H9 (cell line): ENCODE results near the gene RNF130. TPM values are rescaled to one million over a fixed set of nuclear protein-coding genes. Genes with fewer than 3 reads are reported as not detected.

Experiments
- DNase-seq: peaks from one replicate; pipeline ENCODE4 v3.0.0-alpha.2; 2017
- H2AFZ ChIP-seq: one replicate; pipeline ENCODE4 v1.6.1; 2013; ENCODE audit warnings: mild to moderate bottlenecking, low read length, control low read depth, moderate library complexity
- H2AK5ac ChIP-seq: 2 replicates; pipeline ENCODE4 v1.6.1; 2013; ENCODE audit warnings: low read length, control low read depth, mixed read lengths; ENCODE audit not compliant: insufficient read length
- H2BK120ac ChIP-seq: one replicate; pipeline ENCODE4 v1.6.1; 2013; ENCODE audit warnings: low read depth, mild to moderate bottlenecking, low read length, control low read depth, inconsistent platforms; ENCODE audit not compliant: poor library complexity, severe bottlenecking
- H2BK12ac ChIP-seq: 2 replicates; pipeline ENCODE4 v1.6.1; 2013; ENCODE audit warnings: low read length, control low read depth, mixed read lengths, low read depth; ENCODE audit not compliant: insufficient read length
- H2BK15ac ChIP-seq: 2 replicates; pipeline ENCODE4 v1.6.1; 2013; ENCODE audit warnings: low read depth, low read length, control low read depth
- H2BK20ac ChIP-seq: one replicate; pipeline ENCODE4 v1.6.1; 2013; ENCODE audit warnings: low read depth, mild to moderate bottlenecking, low read length, control low read depth, inconsistent platforms; ENCODE audit not compliant: poor library complexity, severe bottlenecking
- H2BK5ac ChIP-seq: 2 replicates; pipeline ENCODE4 v1.6.1; 2013; ENCODE audit warnings: low read length, control low read depth, mixed read lengths; ENCODE audit not compliant: insufficient read length
- H3K14ac ChIP-seq: 2 replicates; pipeline ENCODE4 v1.6.1; 2013; ENCODE audit warnings: low read length, control low read depth; ENCODE audit not compliant: insufficient read depth
- H3K18ac ChIP-seq: 2 replicates; pipeline ENCODE4 v1.6.1; 2013; ENCODE audit warnings: low read depth, mild to moderate bottlenecking, mixed read lengths, low read length, control low read depth; ENCODE audit not compliant: insufficient read length
- H3K23ac ChIP-seq: 2 replicates; pipeline ENCODE4 v1.6.1; 2013; ENCODE audit warnings: low read length, control low read depth, mixed read lengths, low read depth; ENCODE audit not compliant: insufficient read length
- H3K23me2 ChIP-seq: 2 replicates; pipeline ENCODE4 v1.6.1; 2013; ENCODE audit warnings: low read depth, mild to moderate bottlenecking, mixed read lengths, low read length, control low read depth; ENCODE audit not compliant: insufficient read length, poor library complexity, severe bottlenecking
- H3K27ac ChIP-seq: 2 replicates; pipeline ENCODE4 v1.5.1; 2013; ENCODE audit warnings: low read length, control low read depth, mixed read lengths, low read depth; ENCODE audit not compliant: insufficient read length
- H3K27me3 ChIP-seq: 2 replicates; pipeline ENCODE4 v1.6.1; 2013; ENCODE audit warnings: low read length, control low read depth, inconsistent platforms; ENCODE audit not compliant: insufficient read depth
- H3K4ac ChIP-seq: 2 replicates; pipeline ENCODE4 v1.6.1; 2013; ENCODE audit warnings: low read depth, mild to moderate bottlenecking, control low read depth, inconsistent platforms, low read length, moderate library complexity
- H3K4me1 ChIP-seq: 2 replicates; pipeline ENCODE4 v1.6.1; 2013; ENCODE audit warnings: low read length, control low read depth, inconsistent platforms; ENCODE audit not compliant: insufficient read depth
- H3K4me2 ChIP-seq: 2 replicates; pipeline ENCODE4 v1.6.1; 2013; ENCODE audit warnings: low read length, control low read depth, mixed read lengths; ENCODE audit not compliant: insufficient read length, insufficient read depth
- H3K56ac ChIP-seq: 2 replicates; pipeline ENCODE4 v1.6.1; 2013; ENCODE audit warnings: low read depth, mild to moderate bottlenecking, mixed read lengths, low read length, control low read depth; ENCODE audit not compliant: insufficient read length
- H3K79me1 ChIP-seq: 2 replicates; pipeline ENCODE4 v1.6.1; 2013; ENCODE audit warnings: low read depth, mild to moderate bottlenecking, moderate library complexity, low read length, control low read depth, inconsistent platforms; ENCODE audit not compliant: insufficient read depth, poor library complexity, severe bottlenecking
- H3K79me2 ChIP-seq: 2 replicates; pipeline ENCODE4 v1.6.1; 2013; ENCODE audit warnings: low read length, control low read depth, inconsistent platforms; ENCODE audit not compliant: insufficient read depth
- H3K9ac ChIP-seq: 2 replicates; pipeline ENCODE4 v1.6.1; 2013; ENCODE audit warnings: low read length, control low read depth, mixed read lengths; ENCODE audit not compliant: insufficient read length; ENCODE audit errors: extremely low read depth
- H3K9me3 ChIP-seq: one replicate; pipeline ENCODE4 v1.6.1; 2013; ENCODE audit warnings: low read depth, low read length, inconsistent platforms; ENCODE audit not compliant: control insufficient read depth
- H3T11ph ChIP-seq: one replicate; pipeline ENCODE4 v1.6.1; 2013; ENCODE audit warnings: mild to moderate bottlenecking, low read length, control low read depth, inconsistent platforms
- H4K20me1 ChIP-seq: one replicate; pipeline ENCODE4 v1.6.1; 2013; ENCODE audit not compliant: control insufficient read depth, insufficient read length, insufficient read depth
- H4K5ac ChIP-seq: 2 replicates; pipeline ENCODE4 v1.6.1; 2013; ENCODE audit warnings: low read depth, mild to moderate bottlenecking, mixed read lengths, low read length, control low read depth; ENCODE audit not compliant: insufficient read length
- H4K8ac ChIP-seq: replicated peaks from 2 replicates; pipeline ENCODE4 v1.6.1; 2013; ENCODE audit warnings: low read length, control low read depth, mixed read lengths, low read depth; ENCODE audit not compliant: insufficient read length
- H4K91ac ChIP-seq: 2 replicates; pipeline ENCODE4 v1.6.1; 2013; ENCODE audit warnings: low read depth, mild to moderate bottlenecking, moderate library complexity, mixed read lengths, low read length, control low read depth; ENCODE audit not compliant: insufficient read length
- H3K27ac Mint-ChIP-seq, 3 experiments: 2 replicates in 2 of 3; 3 replicates in 1 of 3; pipeline ENCODE4 v1.8.0; 2020 to 2021; ENCODE audit warnings: mixed read lengths in 3 of 3, mild to moderate bottlenecking in 1 of 3, moderate library complexity in 1 of 3
- H3K27me3 Mint-ChIP-seq: 2 replicates; pipeline ENCODE4 v1.8.0; 2021; ENCODE audit warnings: low read depth, mild to moderate bottlenecking, moderate library complexity, mixed read lengths
- H3K36me3 Mint-ChIP-seq, 3 experiments: 2 replicates in 2 of 3; 3 replicates in 1 of 3; pipeline ENCODE4 v1.8.0; 2020 to 2021; ENCODE audit warnings: low read depth in 3 of 3, mixed read lengths in 3 of 3; ENCODE audit not compliant: insufficient read depth in 1 of 3
- H3K4me1 Mint-ChIP-seq, 2 experiments: 2 replicates each; pipeline ENCODE4 v1.8.0; 2020; ENCODE audit warnings: mixed read lengths in 2 of 2
- H3K4me3 Mint-ChIP-seq, 2 experiments: 2 replicates in 1 of 2; 3 replicates in 1 of 2; pipeline ENCODE4 v1.8.0; 2020 to 2021; ENCODE audit warnings: mild to moderate bottlenecking in 2 of 2, mixed read lengths in 2 of 2, moderate library complexity in 1 of 2
- H3K9me3 Mint-ChIP-seq, 2 experiments: 2 replicates in 1 of 2; 3 replicates in 1 of 2; pipeline ENCODE4 v1.8.0; 2020; ENCODE audit warnings: mild to moderate bottlenecking in 2 of 2, mixed read lengths in 2 of 2, moderate library complexity in 1 of 2
- WGBS: extraction: QIAGEN DNeasy Blood & Tissue Kit; methylation state at CpG from one replicate; pipeline ENCODE4 v1.1.7; 2013; ENCODE audit warnings: missing lambda C conversion rate, low lambda C conversion rate, mixed read lengths; ENCODE audit not compliant: insufficient read length; ENCODE audit errors: extremely low coverage; 5-methylcytosine and 5-hydroxymethylcytosine counted together
- total RNA-seq: library from RNA; stranded (reverse); gene quantifications from 2 replicates; pipeline ENCODE4 v1.2.1, GENCODE V29; 2021
- TF ChIP-seq, protein P1 (sequence below): fragments of 200-600 bp; sonication (generic); conservative IDR thresholded peaks from 3 replicates; pipeline ENCODE4 v1.8.0; 2021; ENCODE audit warnings: antibody characterized with exemption, mild to moderate bottlenecking

Gene RNF130
- total RNA-seq, 1 experiment from 2014 or later, result 80.0 TPM

DNA sequence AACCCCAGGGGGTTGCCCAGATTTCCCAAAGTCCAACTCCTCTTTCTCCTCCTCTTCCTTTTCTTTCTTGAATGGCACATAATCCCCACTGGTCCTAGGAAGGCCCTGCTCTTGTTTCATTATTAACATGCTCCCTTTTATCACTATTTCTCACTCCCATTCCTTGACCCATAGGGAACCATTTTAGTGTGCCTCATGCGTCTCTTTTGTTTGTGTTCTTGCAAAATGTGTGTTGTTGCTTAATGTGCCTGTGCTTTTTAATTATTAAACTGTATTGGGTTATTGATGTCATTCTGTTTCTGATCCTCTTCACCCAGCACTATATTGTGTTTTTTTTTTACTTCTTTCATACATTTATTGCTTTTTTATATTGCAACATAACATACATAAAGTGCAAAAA lies 4.1 kb upstream of the RNF130 start:
- no CpG with 5 or more reads among the region's 1 CpG for WGBS
- Mint-ChIP-seq H3K4me3 (no peak overlapping the region), H3K27ac (no peak overlapping the region), H3K9me3 (peaks cover 34 to 37% of the 10 kb centered on the region in 2 experiments), H3K27me3 (peaks cover 26% of the 10 kb centered on the region), H3K36me3 (peaks cover 21 to 44% (median 28%) of the 10 kb centered on the region in 3 experiments), H3K4me1 (peaks cover 8 to 13% of the 10 kb centered on the region in 2 experiments)
- Histone ChIP-seq H3K27ac (no peak overlapping the region), H3K4me1 (no peaks in the 10 kb centered on the region), H3K79me2 (peaks cover 3% of the 10 kb centered on the region; the same call in 1 of the 2 replicates), H2AFZ (no peak overlapping the region), H3K18ac (no peak overlapping the region), H3K9ac (no peak overlapping the region), H3K14ac (no peak overlapping the region), H3K4me2 (no peak overlapping the region), H3K56ac (no peak overlapping the region), H4K8ac (no peak overlapping the region), H4K5ac (no peak overlapping the region), H2BK15ac (no peak overlapping the region), H2AK5ac (no peak overlapping the region), H4K20me1 (no peaks in the 10 kb centered on the region), H3K23ac (no peak overlapping the region), H4K91ac (no peak overlapping the region), H2BK20ac (no peak overlapping the region), H2BK5ac (no peak overlapping the region), H2BK12ac (no peak overlapping the region), H3K79me1 (no peaks in the 10 kb centered on the region), H3K4ac (no peak overlapping the region), H3K23me2 (peaks cover 3% of the 10 kb centered on the region), H3K9me3 (peaks cover 5% of the 10 kb centered on the region), H2BK120ac (no peak overlapping the region), H3T11ph (no peak overlapping the region), H3K27me3 (peaks cover 3% of the 10 kb centered on the region; the same call in 1 of the 2 replicates)
- DNase-seq, result no peak
- TF ChIP-seq, protein P1, sequence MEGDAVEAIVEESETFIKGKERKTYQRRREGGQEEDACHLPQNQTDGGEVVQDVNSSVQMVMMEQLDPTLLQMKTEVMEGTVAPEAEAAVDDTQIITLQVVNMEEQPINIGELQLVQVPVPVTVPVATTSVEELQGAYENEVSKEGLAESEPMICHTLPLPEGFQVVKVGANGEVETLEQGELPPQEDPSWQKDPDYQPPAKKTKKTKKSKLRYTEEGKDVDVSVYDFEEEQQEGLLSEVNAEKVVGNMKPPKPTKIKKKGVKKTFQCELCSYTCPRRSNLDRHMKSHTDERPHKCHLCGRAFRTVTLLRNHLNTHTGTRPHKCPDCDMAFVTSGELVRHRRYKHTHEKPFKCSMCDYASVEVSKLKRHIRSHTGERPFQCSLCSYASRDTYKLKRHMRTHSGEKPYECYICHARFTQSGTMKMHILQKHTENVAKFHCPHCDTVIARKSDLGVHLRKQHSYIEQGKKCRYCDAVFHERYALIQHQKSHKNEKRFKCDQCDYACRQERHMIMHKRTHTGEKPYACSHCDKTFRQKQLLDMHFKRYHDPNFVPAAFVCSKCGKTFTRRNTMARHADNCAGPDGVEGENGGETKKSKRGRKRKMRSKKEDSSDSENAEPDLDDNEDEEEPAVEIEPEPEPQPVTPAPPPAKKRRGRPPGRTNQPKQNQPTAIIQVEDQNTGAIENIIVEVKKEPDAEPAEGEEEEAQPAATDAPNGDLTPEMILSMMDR, result no peak
